Thyroid gland (tissue), 4 donors: ENCODE measurements around the gene PANK1. TPM values are rescaled to one million over a fixed set of nuclear protein-coding genes. Genes with fewer than 3 reads are reported as not detected.

Experiments
- DNase-seq, 2 donors: peaks; one replicate each; pipeline ENCODE4 v3.0.0-alpha.2; 2019
- H3K27ac ChIP-seq, 3 donors: fragments of 200-600 bp; sonication (generic); 1 replicate in 2 of 3; 2 replicates in 1 of 3; pipeline ENCODE4 v1.5.1; 2016 to 2019; ENCODE audit warnings: mild to moderate bottlenecking in 1 of 3, moderate library complexity in 1 of 3
- H3K27me3 ChIP-seq: fragments of 200-600 bp; sonication (generic); one replicate; pipeline ENCODE4 v1.5.1; 2019
- H3K36me3 ChIP-seq, 2 donors: fragments of 200-600 bp; sonication (generic); one replicate each; pipeline ENCODE4 v1.5.1; 2016 to 2019
- H3K4me1 ChIP-seq, 2 donors: fragments of 200-600 bp; sonication (generic); one replicate each; pipeline ENCODE4 v1.5.1; 2017 to 2019
- H3K4me3 ChIP-seq, 3 donors: fragments of 200-600 bp; sonication (generic); replicated peaks in 1 of 3; 1 replicate in 2 of 3; 2 replicates in 1 of 3; pipeline ENCODE4 v1.5.1; 2016; ENCODE audit warnings: mild to moderate bottlenecking in 1 of 3
- H3K9me3 ChIP-seq: fragments of 200-600 bp; sonication (generic); one replicate; pipeline ENCODE4 v1.5.1; 2017
- CTCF ChIP-seq, 6 experiments: fragments of 200-600 bp in 3 of 6; fragments of 450-650 bp in 3 of 6; sonication (generic) in 3 of 6; IDR thresholded peaks; one replicate each; pipeline ENCODE4 v1.5.1; 2016 to 2019; ENCODE audit warnings: antibody characterized with exemption in 6 of 6, mild to moderate bottlenecking in 2 of 6, inconsistent platforms in 1 of 6, moderate library complexity in 1 of 6
- POLR2A ChIP-seq, 2 donors: fragments of 450-650 bp; IDR thresholded peaks; one replicate each; pipeline ENCODE4 v1.6.1; 2017; ENCODE audit warnings: antibody characterized with exemption in 2 of 2, mild to moderate bottlenecking in 2 of 2, moderate library complexity in 1 of 2
- WGBS, 2 donors: methylation state at CpG; one replicate each; pipeline ENCODE4 v1.1.5; 2017; 5-methylcytosine and 5-hydroxymethylcytosine counted together
- intact Hi-C: fragments of 100-400 bp; cut with DNase I; formaldehyde crosslinking; loops from one replicate; pipeline ENCODE4 v1.15.1; 2023
- microRNA counts, 2 donors: library from miRNA; unstranded; fragments of <30 nt; microRNA quantifications; one replicate each; lab custom pipeline; 2016 to 2017
- microRNA-seq: library from miRNA; unstranded; fragments of <30 nt; microRNA quantifications from one replicate; pipeline ENCODE4, GENCODE V29; 2016
- small RNA-seq: library from RNA; depleted of rRNA; stranded (forward); fragments of <200 nt; gene quantifications from one replicate; pipeline ENCODE3, GENCODE V24; 2016
- total RNA-seq, 4 donors: library from RNA; depleted of rRNA; stranded (reverse); fragments of >200 nt; gene quantifications; one replicate each; pipeline ENCODE4 v1.2.3, GENCODE V29; 2016

PANK1 gene
- total RNA-seq, 4 donors from 2014 or later, result 20.6 to 40.6 (median 26.9) TPM

DNA sequence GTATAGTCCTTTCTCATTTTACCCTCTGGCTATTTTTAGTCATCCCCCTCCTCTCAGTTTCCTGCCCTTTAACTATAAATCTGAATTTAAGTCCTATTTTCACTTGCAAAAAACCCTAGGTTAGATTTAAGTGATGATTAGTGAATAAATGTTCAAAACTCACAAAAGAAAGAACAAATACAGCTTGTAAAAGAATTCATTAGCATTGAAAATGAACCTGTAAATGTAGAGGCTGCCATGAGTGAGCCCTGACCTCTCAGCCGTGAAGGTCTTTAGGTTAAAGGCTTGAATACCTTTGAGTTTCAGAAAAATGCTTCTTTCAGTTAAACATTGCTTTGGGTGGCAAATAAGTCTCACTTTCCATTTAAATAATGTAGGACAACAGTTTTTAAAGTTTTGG lies 107.7 kb downstream of the PANK1 start:
- intact Hi-C loops, result no loop called here
- Histone ChIP-seq H3K27me3 (no peaks in the 10 kb centered on the region), H3K27ac (no peak overlapping the region), H3K4me3 (no peak overlapping the region), H3K36me3 (no peaks in the 10 kb centered on the region), H3K9me3 (no peaks in the 10 kb centered on the region), H3K4me1 (peaks cover 4 to 7% of the 10 kb centered on the region in 2 donors)
- no peak for TF ChIP-seq POLR2A (IDR thresholded peaks at IDR 0.05)
- TF ChIP-seq CTCF (IDR thresholded peaks at IDR 0.05), result no peak
- WGBS, 2 donors, result 51 to 67% methylated on average over 1 of the region's 1 CpG
- DNase-seq, result no peak

DNA sequence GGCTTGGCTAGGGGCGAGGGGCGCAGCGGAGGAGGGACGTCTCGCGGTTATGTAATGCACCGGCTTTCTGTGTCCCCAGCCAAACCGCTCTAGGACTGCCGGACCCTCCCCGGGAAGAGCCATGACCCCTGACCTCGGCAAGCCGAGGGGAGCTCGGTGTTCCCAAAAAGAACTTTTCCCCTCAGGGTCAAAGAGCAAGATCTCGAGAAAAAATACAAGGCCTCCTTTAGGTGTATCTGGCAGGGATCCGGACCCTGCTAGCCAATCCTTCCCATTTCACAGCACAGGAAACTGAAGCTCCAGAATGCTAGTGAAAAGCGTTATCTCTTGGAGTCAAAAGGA lies 109.1 kb downstream of the PANK1 start:
- WGBS, 2 donors, result 50 to 68% methylated on average over 6 to 11 of the region's 16 CpGs
- TF ChIP-seq CTCF (IDR thresholded peaks at IDR 0.05) (no peak), POLR2A (IDR thresholded peaks at IDR 0.05) (no peak)
- H3K9me3 ChIP-seq, result no peaks in the 10 kb centered on the region
- H3K27me3 ChIP-seq, result no peaks in the 10 kb centered on the region
- H3K27ac ChIP-seq, result peak overlapping the region in 2 of 3 donors; percentile 33 to 76
- H3K4me3 ChIP-seq, result peak overlapping the region; percentile 34 to 59 (median 42)
- peaks cover 4 to 7% of the 10 kb centered on the region in 2 donors for H3K4me1 ChIP-seq
- DNase-seq, result no peak
- no peaks in the 10 kb centered on the region for H3K36me3 ChIP-seq
- intact Hi-C loops, result no loop called here

GRCh38 chr10:89535171-89536012 lies 109.7 kb downstream of the PANK1 start, which contains the start of gene SLC16A12:
SLC16A12 (minus strand) TSS chr10:89535594; CDS start chr10:89462578, 73,016 bp downstream.
- H3K4me1 ChIP-seq, result peaks cover 4 to 7% of the 10 kb centered on the region in 2 donors
- no peaks in the 10 kb centered on the region for H3K27me3 ChIP-seq
- H3K36me3 ChIP-seq, result no peaks in the 10 kb centered on the region
- 1 to 2% methylated on average over 12 to 14 of the region's 87 CpGs for WGBS, 2 donors
- TF ChIP-seq POLR2A (IDR thresholded peaks at IDR 0.05) (peak in 1 of 2 donors; percentile 42), CTCF (IDR thresholded peaks at IDR 0.05) (peak in 2 of 6 experiments; percentile 28 to 33)
- H3K27ac ChIP-seq, result peak within 1 kb of the TSS; percentile 15 to 76 (median 33)
- no peaks in the 10 kb centered on the region for H3K9me3 ChIP-seq
- intact Hi-C loops, result no loop called here
- peak; percentile 52 to 55 for DNase-seq
- peak within 1 kb of the TSS; percentile 34 to 59 (median 42) for H3K4me3 ChIP-seq

GRCh38 chr10:89534826-89535166 lies 110.2 kb downstream of the PANK1 start:
- Histone ChIP-seq H3K27ac (peak overlapping the region in 1 of 3 donors; percentile 76), H3K36me3 (no peaks in the 10 kb centered on the region), H3K4me3 (peak overlapping the region; percentile 34 to 59 (median 42)), H3K27me3 (no peaks in the 10 kb centered on the region), H3K4me1 (peaks cover 4 to 7% of the 10 kb centered on the region in 2 donors), H3K9me3 (no peaks in the 10 kb centered on the region)
- 15 to 22% methylated on average over 8 of the region's 8 CpGs for WGBS, 2 donors
- intact Hi-C loops, result no loop called here
- no peak for DNase-seq
- TF ChIP-seq POLR2A (IDR thresholded peaks at IDR 0.05), result no peak
- TF ChIP-seq CTCF (IDR thresholded peaks at IDR 0.05), result no peak

MicroRNAs within 50 kb of the gene (microRNA counts, 767-probe panel; counts per million panel counts)
- microRNA hsa-miR-107 (lab: Ali Mortazavi, UCI), result 3,467 to 6,464 counts per million in 2 donors

Small RNAs within 50 kb of the gene (microRNA-seq; reads per million reads assigned to microRNA genes)
- 568 reads per million, percentile 71 among the genes with 10 or more reads in this experiment for gene MIR107

Small RNAs within 50 kb of the gene (small RNA-seq; reads per million reads assigned to genes)
- gene MIR107, result 4.9 reads per million, percentile 85 among the genes with 10 or more reads in this experiment

Other genes with a start within 250 kb of the PANK1 start
- gene IFIT5, start 230.7 kb downstream of the PANK1 start, total RNA-seq, result 10 to 100 TPM; 13.7 to 23.0 (median 17.1) TPM
- 100 to 1,000 TPM in 1 of 4 donors, 10 to 100 TPM in 3; 25.4 to 137 (median 35.3) TPM for gene SLC16A12, start 109.6 kb downstream of the PANK1 start, total RNA-seq
- gene KIF20B, start 56.3 kb upstream of the PANK1 start, total RNA-seq, result 1 to 10 TPM; 3.8 to 6.2 (median 4.5) TPM